A673 (cell line): ENCODE measurements around the gene NR2F1.

Experiments used
- CTCF ChIP-seq: fragments of 300-800, 200-600 bp; sonication (generic); conservative IDR thresholded peaks from 2 replicates; pipeline ENCODE4 v1.5.1; 2017; ENCODE audit warnings: low read depth, mild to moderate bottlenecking, antibody characterized with exemption, low read length, moderate library complexity, mixed read lengths
- EZH2 ChIP-seq: fragments of 200-600 bp; sonication (generic); IDR thresholded peaks from 2 replicates; pipeline ENCODE4 v1.6.1; 2017; ENCODE audit warnings: borderline replicate concordance, low read depth, mild to moderate bottlenecking, mixed read lengths, antibody characterized with exemption, low read length; ENCODE audit not compliant: poor library complexity, severe bottlenecking

GRCh38 chr5:93585767-93586385 lies 2.9 kb downstream of the NR2F1 start:
- no peak for TF ChIP-seq CTCF
- no peak for TF ChIP-seq EZH2
